Endothelial cell of umbilical vein (primary cell): ENCODE results near the gene SAAL1. TPM values are rescaled to one million over a fixed set of nuclear protein-coding genes. Genes with fewer than 3 reads are reported as not detected.

Source experiments
- polyA plus RNA-seq, 4 experiments: library from polyadenylated mRNA; depleted of rRNA in 3 of 4; stranded (reverse) in 3 of 4; unstranded in 1 of 4; fragments of >200 nt; gene quantifications; 2 replicates each; pipeline versions ENCODE4 v1.2.1 to v1.2.3, GENCODE V29; 2011 to 2012; ENCODE audit warnings: missing spikeins in 1 of 4
- small RNA-seq: library from RNA; depleted of rRNA; stranded (forward); fragments of <200 nt; gene quantifications from one replicate; pipeline ENCODE3, GENCODE V24; 2012; ENCODE audit warnings: low replicate concordance, low read depth; ENCODE audit not compliant: insufficient read depth, insufficient read length
- total RNA-seq: library from RNA; stranded (reverse); gene quantifications from 2 replicates; pipeline ENCODE4 v1.2.3, GENCODE V29; 2021

Gene SAAL1
- total and polyA plus RNA-seq, 2 donors (not counting 3 experiments of a cell fraction or from before 2014, with no cell fraction given): 9.5 to 22.1 TPM

Small RNAs within 50 kb of the gene (small RNA-seq; reads per million reads assigned to genes)
- gene HIGD1AP5: not detected

Other genes with a start within 250 kb of the SAAL1 start
- 12.3 and 16.7 TPM in 2 replicates for gene SERGEF, start 93.0 kb downstream of the SAAL1 start, total RNA-seq
- 8.7 and 9.2 TPM in 2 replicates for gene SERGEF, start 93.0 kb downstream of the SAAL1 start, polyA plus RNA-seq
- gene TPH1, start 59.8 kb downstream of the SAAL1 start, total RNA-seq: 0.07 and 0.42 TPM in 2 replicates
- 0.05 and 0.07 TPM in 2 replicates for gene TPH1, start 59.8 kb downstream of the SAAL1 start, polyA plus RNA-seq
- gene MRGPRX3, start 26.5 kb upstream of the SAAL1 start, total RNA-seq: not detected in 2 replicates
- not detected in 2 replicates for gene MRGPRX3, start 26.5 kb upstream of the SAAL1 start, polyA plus RNA-seq
- gene MRGPRX4, start 66.8 kb upstream of the SAAL1 start, total RNA-seq: not detected in 2 replicates
- gene MRGPRX4, start 66.8 kb upstream of the SAAL1 start, polyA plus RNA-seq: not detected in 2 replicates
- gene SAA4, start 130.7 kb upstream of the SAAL1 start, total RNA-seq: not detected in 2 replicates
- gene SAA4, start 130.7 kb upstream of the SAAL1 start, polyA plus RNA-seq: not detected in 2 replicates
- not detected in 2 replicates for gene SAA2, start 142.6 kb upstream of the SAAL1 start, total RNA-seq
- gene SAA2, start 142.6 kb upstream of the SAAL1 start, polyA plus RNA-seq: not detected in 2 replicates
- not detected in 2 replicates for gene SAA1, start 160.2 kb upstream of the SAAL1 start, total RNA-seq
- not detected in 2 replicates for gene SAA1, start 160.2 kb upstream of the SAAL1 start, polyA plus RNA-seq
- 14.1 and 15.6 TPM in 2 replicates for gene HPS5, start 216.1 kb upstream of the SAAL1 start, total RNA-seq
- gene HPS5, start 216.1 kb upstream of the SAAL1 start, polyA plus RNA-seq: 3.3 and 4.7 TPM in 2 replicates
- 44.4 and 47.7 TPM in 2 replicates for gene GTF2H1, start 216.5 kb upstream of the SAAL1 start, total RNA-seq
- gene GTF2H1, start 216.5 kb upstream of the SAAL1 start, polyA plus RNA-seq: 14.2 and 15.7 TPM in 2 replicates